AG09319 (cell line): ENCODE measurements around the gene LLPH.

Source experiments
- DNase-seq: peaks from one replicate; pipeline ENCODE4 v3.0.0-alpha.2; 2010; ENCODE audit warnings: low read depth; ENCODE audit errors: extremely low read depth
- CTCF ChIP-seq: IDR thresholded peaks from 2 replicates; pipeline ENCODE4 v1.5.1; 2011; ENCODE audit warnings: low read depth, mild to moderate bottlenecking, inconsistent platforms, low read length, moderate library complexity

LLPH gene

GRCh38 chr12:66141299-66141698, 10.7 kb upstream of the LLPH start:
- no peak for TF ChIP-seq CTCF
- DNase-seq = no peak

- no peak for DNase-seq
- TF ChIP-seq CTCF = no peak
These were observed 10.2 kb upstream of the LLPH start for GRCh38 chr12:66140731-66141130.

GRCh38 chr12:66139328-66139727, 8.8 kb upstream of the LLPH start:
- no peak for DNase-seq
- TF ChIP-seq CTCF = no peak

GRCh38 chr12:66137937-66138336, 7.4 kb upstream of the LLPH start:
- no peak for DNase-seq
- no peak for TF ChIP-seq CTCF

- DNase-seq = no peak
- TF ChIP-seq CTCF = no peak
These were observed 1.9 kb upstream of the LLPH start for GRCh38 chr12:66132408-66132807.

GRCh38 chr12:66131067-66131688, 628 bp upstream of the LLPH start:
- TF ChIP-seq CTCF = no peak
- DNase-seq = no peak

GRCh38 chr12:66129934-66130266, 650 bp downstream of the LLPH start:
- DNase-seq = no peak
- no peak for TF ChIP-seq CTCF
